Astrocyte (in vitro differentiated cells and primary cell): ENCODE measurements around the gene FHL1. TPM values are rescaled to one million over a fixed set of nuclear protein-coding genes. Genes with fewer than 3 reads are reported as not detected.

Source experiments
- DNase-seq: peaks from one replicate; pipeline ENCODE4 v3.0.0-alpha.2; 2010; ENCODE audit warnings: low read depth
- FAIRE-seq: peaks from 2 replicates; lab custom pipeline; 2011; peaks lifted over from hg19 to GRCh38; lab: Jason Lieb, UNC
- H2AFZ ChIP-seq: 2 replicates; pipeline ENCODE4 v1.6.0; 2012; ENCODE audit warnings: low read depth, low read length, inconsistent platforms
- H3K27ac ChIP-seq: 2 replicates; pipeline ENCODE4 v1.5.1; 2011; ENCODE audit warnings: low read depth, low read length, inconsistent platforms
- H3K27me3 ChIP-seq: 2 replicates; pipeline ENCODE4 v1.6.0; 2011; ENCODE audit warnings: low read length, inconsistent platforms; ENCODE audit not compliant: insufficient read depth
- H3K36me3 ChIP-seq: 2 replicates; pipeline ENCODE4 v1.5.1; 2011; ENCODE audit warnings: low read length, inconsistent platforms; ENCODE audit not compliant: insufficient read depth
- H3K4me1 ChIP-seq: 2 replicates; pipeline ENCODE4 v1.5.1; 2011; ENCODE audit warnings: low read length, inconsistent platforms; ENCODE audit not compliant: insufficient read depth
- H3K4me2 ChIP-seq: 2 replicates; pipeline ENCODE4 v1.6.0; 2012; ENCODE audit warnings: low read length, inconsistent platforms
- H3K4me3 ChIP-seq: 2 replicates; pipeline ENCODE4 v1.5.1; 2011; ENCODE audit warnings: low read depth, mild to moderate bottlenecking, low read length, inconsistent platforms; ENCODE audit not compliant: insufficient read depth
- H3K79me2 ChIP-seq: 2 replicates; pipeline ENCODE4 v1.6.0; 2012; ENCODE audit warnings: mild to moderate bottlenecking, low read length, inconsistent platforms; ENCODE audit not compliant: insufficient read depth
- H3K9ac ChIP-seq: 2 replicates; pipeline ENCODE4 v1.6.0; 2012; ENCODE audit warnings: mild to moderate bottlenecking, low read length, inconsistent platforms
- H3K9me3 ChIP-seq: 2 replicates; pipeline ENCODE4 v1.5.1; 2012; ENCODE audit warnings: low read depth, mild to moderate bottlenecking, low read length, inconsistent platforms; ENCODE audit not compliant: insufficient read depth
- H4K20me1 ChIP-seq: 2 replicates; pipeline ENCODE4 v1.6.0; 2012; ENCODE audit warnings: low read length, inconsistent platforms; ENCODE audit not compliant: insufficient read depth
- H3K27ac Mint-ChIP-seq: one replicate; pipeline ENCODE4 v1.8.0; 2021; ENCODE audit warnings: mild to moderate bottlenecking, mixed read lengths; ENCODE audit not compliant: unreplicated experiment
- H3K27me3 Mint-ChIP-seq: one replicate; pipeline ENCODE4 v1.8.0; 2021; ENCODE audit warnings: low read depth, mixed read lengths; ENCODE audit not compliant: unreplicated experiment
- H3K36me3 Mint-ChIP-seq: one replicate; pipeline ENCODE4 v1.8.0; 2021; ENCODE audit warnings: low read depth, mixed read lengths; ENCODE audit not compliant: unreplicated experiment
- H3K4me1 Mint-ChIP-seq: one replicate; pipeline ENCODE4 v1.8.0; 2021; ENCODE audit warnings: low read depth, mixed read lengths; ENCODE audit not compliant: unreplicated experiment
- H3K4me3 Mint-ChIP-seq: one replicate; pipeline ENCODE4 v1.8.0; 2021; ENCODE audit warnings: mild to moderate bottlenecking, moderate library complexity, mixed read lengths; ENCODE audit not compliant: unreplicated experiment
- H3K9me3 Mint-ChIP-seq: one replicate; pipeline ENCODE4 v1.8.0; 2021; ENCODE audit warnings: mild to moderate bottlenecking, mixed read lengths; ENCODE audit not compliant: unreplicated experiment
- CTCF ChIP-seq: IDR thresholded peaks from 2 replicates; pipeline ENCODE4 v1.5.1; 2011; ENCODE audit warnings: low read depth, mild to moderate bottlenecking, inconsistent platforms, low read length, moderate library complexity; ENCODE audit not compliant: insufficient read depth
- EZH2 ChIP-seq: IDR thresholded peaks from 2 replicates; pipeline ENCODE4 v1.6.1; 2012; ENCODE audit warnings: mild to moderate bottlenecking, low read length, inconsistent platforms; ENCODE audit not compliant: insufficient read depth
- total RNA-seq: library from RNA; stranded (reverse); gene quantifications from 2 replicates; pipeline ENCODE4 v1.2.1, GENCODE V29; 2021

The FHL1 gene
- total RNA-seq, 1 donor from 2014 or later: 115 TPM

GRCh38 chrX:136201601-136202000, 54.3 kb downstream of the FHL1 start:
- Mint-ChIP-seq H3K27ac (no peak overlapping the region), H3K9me3 (no peaks in the 10 kb centered on the region), H3K27me3 (no peaks in the 10 kb centered on the region), H3K4me1 (peaks cover 13% of the 10 kb centered on the region), H3K36me3 (no peaks in the 10 kb centered on the region), H3K4me3 (no peak overlapping the region)
- Histone ChIP-seq H3K4me1 (peaks cover 15% of the 10 kb centered on the region), H3K79me2 (peaks cover 9% of the 10 kb centered on the region), H3K4me2 (no peak overlapping the region), H3K36me3 (no peaks in the 10 kb centered on the region), H3K9ac (no peak overlapping the region), H4K20me1 (no peaks in the 10 kb centered on the region), H3K9me3 (no peaks in the 10 kb centered on the region), H3K4me3 (no peak overlapping the region), H2AFZ (no peak overlapping the region), H3K27me3 (no peaks in the 10 kb centered on the region), H3K27ac (no peak overlapping the region)
- FAIRE-seq: no peak
- TF ChIP-seq CTCF (no peak), EZH2 (no peak)
- no peak for DNase-seq

GRCh38 chrX:136202889-136203288, 55.6 kb downstream of the FHL1 start:
- no peaks in the 10 kb centered on the region for H4K20me1 ChIP-seq
- no peak overlapping the region for H3K4me2 ChIP-seq
- TF ChIP-seq CTCF: no peak
- peak; percentile 100 for FAIRE-seq
- no peak overlapping the region for H3K27ac ChIP-seq
- no peak overlapping the region for H2AFZ ChIP-seq
- peaks cover 15% of the 10 kb centered on the region for H3K4me1 ChIP-seq
- peaks cover 6% of the 10 kb centered on the region for H3K79me2 ChIP-seq
- Mint-ChIP-seq H3K27ac (no peak overlapping the region), H3K9me3 (no peaks in the 10 kb centered on the region), H3K4me1 (peaks cover 13% of the 10 kb centered on the region), H3K27me3 (no peaks in the 10 kb centered on the region), H3K36me3 (no peaks in the 10 kb centered on the region), H3K4me3 (no peak overlapping the region)
- no peaks in the 10 kb centered on the region for H3K36me3 ChIP-seq
- H3K4me3 ChIP-seq: no peak overlapping the region
- no peak overlapping the region for H3K9ac ChIP-seq
- H3K9me3 ChIP-seq: no peaks in the 10 kb centered on the region
- DNase-seq: peak; percentile 70
- no peaks in the 10 kb centered on the region for H3K27me3 ChIP-seq

- Histone ChIP-seq H3K27ac (peak overlapping the region; percentile 1), H3K4me3 (no peak overlapping the region), H3K9ac (no peak overlapping the region), H3K79me2 (peaks cover 6% of the 10 kb centered on the region), H4K20me1 (no peaks in the 10 kb centered on the region), H3K9me3 (no peaks in the 10 kb centered on the region), H3K36me3 (no peaks in the 10 kb centered on the region), H3K27me3 (no peaks in the 10 kb centered on the region), H3K4me2 (no peak overlapping the region), H2AFZ (no peak overlapping the region), H3K4me1 (peaks cover 15% of the 10 kb centered on the region)
- DNase-seq: no peak
- Mint-ChIP-seq H3K4me3 (no peak overlapping the region), H3K36me3 (no peaks in the 10 kb centered on the region), H3K9me3 (no peaks in the 10 kb centered on the region), H3K27ac (no peak overlapping the region), H3K4me1 (peaks cover 13% of the 10 kb centered on the region), H3K27me3 (no peaks in the 10 kb centered on the region)
- FAIRE-seq: peak; percentile 98
- TF ChIP-seq EZH2: no peak
- no peak for TF ChIP-seq CTCF
These were observed 56.1 kb downstream of the FHL1 start for GRCh38 chrX:136203438-136203837.
